PC-9 (cell line): ENCODE results near the gene EPS8L2.

Experiments used
- CTCF ChIP-seq: fragments of 200-600 bp; sonication (generic); conservative IDR thresholded peaks from 2 replicates; pipeline ENCODE4 v1.6.1; 2017; ENCODE audit warnings: mixed run types, antibody characterized with exemption, mild to moderate bottlenecking, moderate library complexity
- EZH2 ChIP-seq: fragments of 200-600 bp; sonication (generic); IDR thresholded peaks from 2 replicates; pipeline ENCODE4 v1.8.0; 2017; ENCODE audit warnings: antibody characterized with exemption, low read depth

GRCh38 chr11:659532-660085 lies 46.4 kb upstream of the EPS8L2 start:
- TF ChIP-seq CTCF = no peak
- TF ChIP-seq EZH2 = no peak
